A673 (cell line): ENCODE measurements around the gene TECPR2.

Source experiments
- EZH2 ChIP-seq: fragments of 200-600 bp; sonication (generic); IDR thresholded peaks from 2 replicates; pipeline ENCODE4 v1.6.1; 2017; ENCODE audit warnings: borderline replicate concordance, low read depth, mild to moderate bottlenecking, mixed read lengths, antibody characterized with exemption, low read length; ENCODE audit not compliant: poor library complexity, severe bottlenecking
- TF ChIP-seq, protein P1 (sequence below): fragments of 300-800, 200-600 bp; sonication (generic); conservative IDR thresholded peaks from 2 replicates; pipeline ENCODE4 v1.5.1; 2017; ENCODE audit warnings: low read depth, mild to moderate bottlenecking, antibody characterized with exemption, low read length, moderate library complexity, mixed read lengths

DNA sequence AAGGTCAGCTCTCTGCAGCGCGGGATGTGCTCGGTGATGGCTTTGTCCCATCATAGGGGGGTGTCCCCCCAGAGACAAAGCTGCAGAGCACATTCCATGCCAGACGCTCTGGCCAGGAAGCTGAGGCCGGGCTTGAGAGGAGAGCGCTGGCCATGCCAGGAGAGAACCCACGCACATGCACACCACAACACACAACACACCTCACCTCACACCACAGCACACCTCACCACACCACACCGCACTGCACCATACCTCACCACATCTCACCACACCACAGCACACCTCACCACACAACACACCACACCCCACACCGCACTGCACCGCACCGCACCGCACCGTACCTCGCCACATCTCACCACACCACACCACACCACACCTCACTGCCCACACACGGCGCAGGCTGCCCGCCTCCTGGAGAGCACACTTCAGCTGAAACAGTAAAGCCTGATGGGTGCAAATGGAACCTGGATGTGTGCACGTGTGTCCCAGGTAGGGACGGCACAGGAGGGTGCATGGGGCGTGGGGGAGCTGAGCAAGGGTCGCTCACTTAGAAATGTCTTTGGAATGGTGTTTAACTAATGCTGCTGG, 136.0 kb downstream of the TECPR2 start:
- TF ChIP-seq, protein P1, sequence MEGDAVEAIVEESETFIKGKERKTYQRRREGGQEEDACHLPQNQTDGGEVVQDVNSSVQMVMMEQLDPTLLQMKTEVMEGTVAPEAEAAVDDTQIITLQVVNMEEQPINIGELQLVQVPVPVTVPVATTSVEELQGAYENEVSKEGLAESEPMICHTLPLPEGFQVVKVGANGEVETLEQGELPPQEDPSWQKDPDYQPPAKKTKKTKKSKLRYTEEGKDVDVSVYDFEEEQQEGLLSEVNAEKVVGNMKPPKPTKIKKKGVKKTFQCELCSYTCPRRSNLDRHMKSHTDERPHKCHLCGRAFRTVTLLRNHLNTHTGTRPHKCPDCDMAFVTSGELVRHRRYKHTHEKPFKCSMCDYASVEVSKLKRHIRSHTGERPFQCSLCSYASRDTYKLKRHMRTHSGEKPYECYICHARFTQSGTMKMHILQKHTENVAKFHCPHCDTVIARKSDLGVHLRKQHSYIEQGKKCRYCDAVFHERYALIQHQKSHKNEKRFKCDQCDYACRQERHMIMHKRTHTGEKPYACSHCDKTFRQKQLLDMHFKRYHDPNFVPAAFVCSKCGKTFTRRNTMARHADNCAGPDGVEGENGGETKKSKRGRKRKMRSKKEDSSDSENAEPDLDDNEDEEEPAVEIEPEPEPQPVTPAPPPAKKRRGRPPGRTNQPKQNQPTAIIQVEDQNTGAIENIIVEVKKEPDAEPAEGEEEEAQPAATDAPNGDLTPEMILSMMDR, result no peak
- no peak for TF ChIP-seq EZH2
